Measurements from ENCODE around the gene RGS14. TPM values are rescaled to one million over a fixed set of nuclear protein-coding genes. Genes with fewer than 3 reads are reported as not detected.
"Not testable (repeated sequence)": the region's sequence is repeated elsewhere in the genome, so short reads cannot be mapped to it uniquely, and the experiment has no call there.

The RGS14 gene
- total RNA-seq, 2 experiments from 2014 or later = 112 to 117 TPM

- Mint-ChIP-seq H3K9me3 (ENCODE audit: insufficient read depth) (no peaks in the 10 kb centered on the region), H3K36me3 (ENCODE audit: low read depth) (no peaks in the 10 kb centered on the region), H3K27me3 (ENCODE audit: low read depth) (peaks cover 5% of the 10 kb centered on the region), H3K4me3 (no peak overlapping the region), H3K4me1 (ENCODE audit: low read depth) (peaks cover 60% of the 10 kb centered on the region), H3K27ac (peak overlapping the region; percentile 47)
- ChIA-PET POLR2A (interaction anchor here (1.4 kb wide), 1 partner anchor 17 kb away, joined by 5 read pairs; the partner anchor contains the start of gene GRK6), CTCF (interaction anchor here (1.9 to 2.2 kb wide), 2 partner anchors 20 to 45 kb away, joined by 11 to 12 read pairs; no protein-coding TSS in a partner anchor)
- DNase-seq (no peak), ATAC-seq (no peak)
These were observed 52.9 kb downstream of the RGS14 start for GRCh38 chr5:177410575-177410974.

DNA sequence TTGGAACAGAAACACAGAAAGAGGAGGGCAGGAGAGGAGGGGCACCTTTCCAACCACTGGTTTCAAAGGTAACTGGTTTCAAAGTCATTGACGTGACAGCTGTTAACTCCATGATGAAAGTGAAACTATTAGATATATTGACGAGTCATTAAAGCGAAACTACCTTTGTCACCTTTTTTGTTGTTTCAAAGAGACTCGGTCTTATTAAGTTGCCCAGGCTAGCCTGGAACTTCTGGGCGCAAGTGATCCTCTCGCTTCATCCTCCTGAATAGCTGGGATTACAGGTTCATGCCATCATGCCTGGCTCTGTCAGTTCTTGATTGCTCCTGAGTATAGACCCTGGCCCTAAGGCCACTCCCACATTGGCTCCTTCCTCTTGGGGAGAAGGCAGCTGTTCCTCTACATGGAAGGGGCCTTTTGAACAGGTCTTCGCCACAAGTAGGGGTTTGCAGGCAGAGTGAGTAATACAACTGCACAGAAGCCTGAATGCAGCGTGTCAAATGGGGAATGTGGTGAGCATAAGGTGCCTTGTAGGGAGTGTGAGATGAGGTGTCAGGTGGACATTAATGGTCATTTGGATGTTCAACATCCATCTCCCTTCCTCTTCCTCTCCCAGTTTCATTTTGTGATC is 55.0 kb downstream of the RGS14 start:
- peak overlapping the region; percentile 65 for H3K27ac Mint-ChIP-seq
- ChIA-PET CTCF (interaction anchor here (1.0 to 5.9 kb wide), 4 partner anchors 9 to 43 kb away, joined by 3 to 50 read pairs (median 4); no protein-coding TSS in a partner anchor), POLR2A (no interaction called here)
- DNase-seq (no peak), ATAC-seq (peak; percentile 38)
- H3K36me3 Mint-ChIP-seq (ENCODE audit: low read depth) = no peaks in the 10 kb centered on the region
- H3K4me3 Mint-ChIP-seq = peak overlapping the region; percentile 10
- no peaks in the 10 kb centered on the region for H3K9me3 Mint-ChIP-seq (ENCODE audit: insufficient read depth)
- H3K4me1 Mint-ChIP-seq (ENCODE audit: low read depth) = peaks cover 46% of the 10 kb centered on the region
- no peaks in the 10 kb centered on the region for H3K27me3 Mint-ChIP-seq (ENCODE audit: low read depth)

DNA sequence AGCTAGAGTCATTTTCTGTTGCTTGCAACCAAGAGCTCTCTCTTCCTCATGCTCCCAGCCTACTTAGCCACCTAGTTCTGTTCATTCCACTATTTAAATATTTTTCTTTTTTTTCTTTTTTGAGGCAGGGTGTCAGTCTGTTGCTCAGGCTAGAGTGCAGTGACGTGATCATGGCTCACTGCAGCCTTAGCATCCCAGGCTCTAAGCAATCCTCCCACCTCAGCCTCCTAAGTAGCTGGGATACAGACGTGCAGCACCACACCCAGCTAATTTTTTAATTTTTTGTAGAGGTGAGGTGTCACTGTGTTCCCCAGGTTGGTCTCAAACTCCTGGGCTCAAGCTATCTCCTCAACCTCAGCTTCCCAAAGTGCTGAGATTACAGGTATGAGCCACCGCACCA is 56.8 kb downstream of the RGS14 start:
- ChIA-PET CTCF (interaction anchor here (0.9 to 5.9 kb wide), 8 partner anchors 8 to 87 kb away, joined by 3 to 50 read pairs (median 4); partner anchors contain the start of genes GRK6 and PRR7), POLR2A (interaction anchor here (0.6 kb wide), 1 partner anchor 68 kb away, joined by 3 read pairs; no protein-coding TSS in a partner anchor)
- Mint-ChIP-seq H3K4me1 (ENCODE audit: low read depth) (peaks cover 43% of the 10 kb centered on the region), H3K9me3 (ENCODE audit: insufficient read depth) (no peaks in the 10 kb centered on the region), H3K27me3 (ENCODE audit: low read depth) (no peaks in the 10 kb centered on the region), H3K4me3 (no peak overlapping the region), H3K27ac (no peak overlapping the region), H3K36me3 (ENCODE audit: low read depth) (no peaks in the 10 kb centered on the region)
- DNase-seq (no peak), ATAC-seq (no peak)

DNA sequence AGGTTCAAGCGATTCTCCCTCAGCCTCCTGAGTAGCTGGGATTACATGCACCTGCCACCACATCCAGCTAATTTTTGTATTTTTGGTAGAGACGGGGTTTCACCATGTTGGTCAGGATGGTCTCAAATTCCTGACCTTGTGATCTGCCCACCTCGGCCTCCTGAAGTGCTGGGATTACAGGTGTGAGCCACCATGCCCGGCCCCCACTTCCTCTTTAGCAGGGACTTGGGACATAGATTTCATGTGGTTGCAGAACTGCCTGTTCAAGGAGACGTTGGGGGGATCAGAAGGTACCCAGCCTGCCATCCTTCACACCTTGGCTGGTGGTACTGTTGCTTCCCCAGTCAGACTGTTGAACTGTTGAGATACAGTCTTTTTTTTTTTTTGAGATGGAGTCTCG is 59.4 kb downstream of the RGS14 start:
- H3K27me3 Mint-ChIP-seq (ENCODE audit: low read depth); DNase-seq; ATAC-seq; H3K4me3 Mint-ChIP-seq; H3K36me3 Mint-ChIP-seq (ENCODE audit: low read depth); H3K9me3 Mint-ChIP-seq (ENCODE audit: insufficient read depth); H3K27ac Mint-ChIP-seq: not testable (repeated sequence)
- ChIA-PET POLR2A (interaction anchor here (0.6 to 1.4 kb wide), 3 partner anchors 9 to 16 kb away, joined by 3 to 5 read pairs (median 3); partner anchors contain the start of gene GRK6), CTCF (interaction anchor here (1.2 to 5.9 kb wide), 2 partner anchors 13 to 14 kb away, joined by 3 to 50 read pairs; no protein-coding TSS in a partner anchor)
- peaks cover 26% of the 10 kb centered on the region for H3K4me1 Mint-ChIP-seq (ENCODE audit: low read depth)

- POLR2A ChIA-PET = interaction anchor here (0.7 to 1.0 kb wide), 2 partner anchors 25 to 27 kb away, joined by 3 read pairs; no protein-coding TSS in a partner anchor
- ATAC-seq (no peak), DNase-seq (no peak)
These were observed 61.3 kb downstream of the RGS14 start for GRCh38 chr5:177419046-177419445.

GRCh38 chr5:177420472-177420871 is 62.7 kb downstream of the RGS14 start:
- CTCF ChIA-PET; H3K27me3 Mint-ChIP-seq (ENCODE audit: low read depth); H3K4me3 Mint-ChIP-seq; H3K36me3 Mint-ChIP-seq (ENCODE audit: low read depth); DNase-seq; H3K27ac Mint-ChIP-seq; ATAC-seq; H3K9me3 Mint-ChIP-seq (ENCODE audit: insufficient read depth): not testable (repeated sequence)
- POLR2A ChIA-PET = interaction anchor here (0.6 kb wide), 1 partner anchor 14 kb away, joined by 3 read pairs; no protein-coding TSS in a partner anchor
- H3K4me1 Mint-ChIP-seq (ENCODE audit: low read depth) = peaks cover 22% of the 10 kb centered on the region

More at GRCh38 chr5:177419046-177419445, 61.3 kb downstream of the RGS14 start:
- Mint-ChIP-seq H3K36me3 (ENCODE audit: low read depth) (no peaks in the 10 kb centered on the region), H3K27me3 (ENCODE audit: low read depth) (no peaks in the 10 kb centered on the region), H3K27ac (no peak overlapping the region), H3K4me1 (ENCODE audit: low read depth) (peaks cover 14% of the 10 kb centered on the region), H3K9me3 (ENCODE audit: insufficient read depth) (no peaks in the 10 kb centered on the region), H3K4me3 (no peak overlapping the region)
- CTCF ChIA-PET = interaction anchor here (1.6 kb wide), 2 partner anchors 16 to 28 kb away, joined by 4 to 5 read pairs; no protein-coding TSS in a partner anchor

- no peaks in the 10 kb centered on the region for H3K9me3 Mint-ChIP-seq (ENCODE audit: insufficient read depth)
- peaks cover under 1% of the 10 kb centered on the region for H3K36me3 Mint-ChIP-seq (ENCODE audit: low read depth)
- no peaks in the 10 kb centered on the region for H3K27me3 Mint-ChIP-seq (ENCODE audit: low read depth)
- H3K4me1 Mint-ChIP-seq (ENCODE audit: low read depth) = peaks cover 24% of the 10 kb centered on the region
- DNase-seq (no peak), ATAC-seq (no peak)
- CTCF ChIA-PET = interaction anchor here (1.2 to 14.1 kb wide), 2 partner anchors 17 to 36 kb away, joined by 3 to 252 read pairs; no protein-coding TSS in a partner anchor
- no peak overlapping the region for H3K4me3 Mint-ChIP-seq
- H3K27ac Mint-ChIP-seq = no peak overlapping the region
- POLR2A ChIA-PET = interaction anchor here (0.6 kb wide), 1 partner anchor 15 kb away, joined by 3 read pairs; no protein-coding TSS in a partner anchor
These were observed 63.5 kb downstream of the RGS14 start for GRCh38 chr5:177421062-177421798.

Other genes starting within 250 kb of the RGS14 start
- gene NSD1, start 224.2 kb upstream of the RGS14 start, total RNA-seq = 10 to 100 TPM; 91.8 to 98.4 TPM
- 10 to 100 TPM; 44.1 to 48.8 TPM for gene RAB24, start 54.2 kb upstream of the RGS14 start, total RNA-seq
- gene PRELID1, start 54.1 kb upstream of the RGS14 start, total RNA-seq = 100 to 1,000 TPM; 152 to 154 TPM
- 10 to 100 TPM; 93.2 to 96.9 TPM for gene MXD3, start 46.0 kb upstream of the RGS14 start, total RNA-seq
- gene LMAN2, start 6.3 kb upstream of the RGS14 start, total RNA-seq = 100 to 1,000 TPM; 119 to 127 TPM
- gene SLC34A1, start 26.5 kb downstream of the RGS14 start, total RNA-seq = 1 to 10 TPM; 2.0 to 2.1 TPM
- gene PFN3, start 42.7 kb downstream of the RGS14 start, total RNA-seq = not detected
- 1 to 10 TPM; 3.2 to 3.5 TPM for gene F12, start 51.6 kb downstream of the RGS14 start, total RNA-seq
- gene GRK6, start 68.8 kb downstream of the RGS14 start, total RNA-seq = 100 to 1,000 TPM; 206 to 213 TPM
- 10 to 100 TPM in 1 of 2 experiments, 1 to 10 TPM in 1; 9.8 to 11.6 TPM for gene PRR7, start 88.9 kb downstream of the RGS14 start, total RNA-seq
- gene DBN1, start 115.7 kb downstream of the RGS14 start, total RNA-seq = 100 to 1,000 TPM in 1 of 2 experiments, 10 to 100 TPM in 1; 92.9 to 104 TPM
- 10 to 100 TPM; 62.5 to 67.3 TPM for gene PDLIM7, start 139.7 kb downstream of the RGS14 start, total RNA-seq
- 1 to 10 TPM; 7.3 to 7.8 TPM for gene DOK3, start 151.9 kb downstream of the RGS14 start, total RNA-seq
- gene DDX41, start 159.0 kb downstream of the RGS14 start, total RNA-seq = 100 to 1,000 TPM; 135 to 149 TPM
- gene FAM193B, start 196.6 kb downstream of the RGS14 start, total RNA-seq = 100 to 1,000 TPM in 1 of 2 experiments, 10 to 100 TPM in 1; 95.8 to 105 TPM
- gene TMED9, start 234.3 kb downstream of the RGS14 start, total RNA-seq = 100 to 1,000 TPM; 104 to 109 TPM
- gene B4GALT7, start 242.2 kb downstream of the RGS14 start, total RNA-seq = 10 to 100 TPM; 17.3 to 19.5 TPM

Measured in activated CD8-positive, alpha-beta T cell treated with anti-CD3 and anti-CD28 coated beads, Interleukin-2, amount 10 ng/mL, durations not matched to agents 7 days and 5 days (primary cell).